Body of pancreas (tissue), 4 donors: ENCODE measurements around the gene LSM14B.

ENCODE experiments used
- CTCF ChIP-seq, 7 experiments: fragments of 450-650 bp in 4 of 7; fragments of 200-600 bp in 3 of 7; sonication (generic) in 3 of 7; IDR thresholded peaks; one replicate each; pipeline ENCODE4 v1.5.1; 2016 to 2019; ENCODE audit warnings: antibody characterized with exemption in 7 of 7
- POLR2A ChIP-seq, 3 donors: fragments of 450-650 bp; IDR thresholded peaks; one replicate each; pipeline ENCODE4 v1.6.1; 2016; ENCODE audit warnings: antibody characterized with exemption in 3 of 3, mild to moderate bottlenecking in 2 of 3

- no peak for TF ChIP-seq CTCF (IDR thresholded peaks at IDR 0.05)
- TF ChIP-seq POLR2A (IDR thresholded peaks at IDR 0.05): no peak
Observed at GRCh38 chr20:62116558-62117361, 5.5 kb upstream of the LSM14B start.
